Osteocyte (in vitro differentiated cells): ENCODE data around the gene LGALS16. TPM values are rescaled to one million over a fixed set of nuclear protein-coding genes. Genes with fewer than 3 reads are reported as not detected.

Experiments
- DNase-seq: peaks from one replicate; pipeline ENCODE4 v3.0.0; 2021; ENCODE audit warnings: mixed read lengths; ENCODE audit not compliant: unreplicated experiment; ENCODE audit errors: extremely low spot score
- H3K27ac Mint-ChIP-seq: one replicate; pipeline ENCODE4 v1.8.0; 2021; ENCODE audit warnings: mild to moderate bottlenecking, mixed read lengths; ENCODE audit not compliant: unreplicated experiment
- H3K27me3 Mint-ChIP-seq: one replicate; pipeline ENCODE4 v1.8.0; 2021; ENCODE audit warnings: mixed read lengths; ENCODE audit not compliant: unreplicated experiment
- H3K36me3 Mint-ChIP-seq: one replicate; pipeline ENCODE4 v1.8.0; 2021; ENCODE audit warnings: mixed read lengths; ENCODE audit not compliant: unreplicated experiment
- H3K4me1 Mint-ChIP-seq: one replicate; pipeline ENCODE4 v1.8.0; 2021; ENCODE audit warnings: mixed read lengths; ENCODE audit not compliant: unreplicated experiment
- H3K4me3 Mint-ChIP-seq: one replicate; pipeline ENCODE4 v1.8.0; 2021; ENCODE audit warnings: mild to moderate bottlenecking, moderate library complexity, mixed read lengths; ENCODE audit not compliant: unreplicated experiment
- H3K9me3 Mint-ChIP-seq: one replicate; pipeline ENCODE4 v1.8.0; 2021; ENCODE audit warnings: mixed read lengths; ENCODE audit not compliant: unreplicated experiment
- long read RNA-seq: library from polyadenylated mRNA; unstranded; transcript quantifications from one replicate; pipeline ENCODE4 v2.0.0, GENCODE V29; 2021
- total RNA-seq: library from RNA; stranded (reverse); gene quantifications from 2 replicates; pipeline ENCODE4 v1.2.1, GENCODE V29; 2021
- TF ChIP-seq, protein P1 (sequence below): fragments of 200-600 bp; sonication (generic); IDR thresholded peaks from 2 replicates; pipeline ENCODE4 v1.5.0; 2021; ENCODE audit warnings: antibody characterized with exemption, mild to moderate bottlenecking, moderate library complexity

LGALS16 gene, protein sequence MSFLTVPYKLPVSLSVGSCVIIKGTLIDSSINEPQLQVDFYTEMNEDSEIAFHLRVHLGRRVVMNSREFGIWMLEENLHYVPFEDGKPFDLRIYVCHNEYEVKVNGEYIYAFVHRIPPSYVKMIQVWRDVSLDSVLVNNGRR
- not detected in 2 replicates for total RNA-seq
- long read RNA-seq = 0 reads

GRCh38 chr19:39655613-39656012 lies at the start of gene LGALS16:
LGALS16 (plus strand) TSS chr19:39655913; CDS start chr19:39655962, 49 bp downstream.
- H3K4me1 Mint-ChIP-seq = no peaks in the 10 kb centered on the region

GRCh38 chr19:39607021-39607420 lies 48.7 kb upstream of the LGALS16 start:
- H3K36me3 Mint-ChIP-seq = no peaks in the 10 kb centered on the region

More at GRCh38 chr19:39655613-39656012, at the start of gene LGALS16:
- H3K36me3 Mint-ChIP-seq = no peaks in the 10 kb centered on the region
- no peak within 1 kb of the TSS for H3K4me3 Mint-ChIP-seq
- H3K27me3 Mint-ChIP-seq = peaks cover 11% of the 10 kb centered on the region
- TF ChIP-seq, protein P1, sequence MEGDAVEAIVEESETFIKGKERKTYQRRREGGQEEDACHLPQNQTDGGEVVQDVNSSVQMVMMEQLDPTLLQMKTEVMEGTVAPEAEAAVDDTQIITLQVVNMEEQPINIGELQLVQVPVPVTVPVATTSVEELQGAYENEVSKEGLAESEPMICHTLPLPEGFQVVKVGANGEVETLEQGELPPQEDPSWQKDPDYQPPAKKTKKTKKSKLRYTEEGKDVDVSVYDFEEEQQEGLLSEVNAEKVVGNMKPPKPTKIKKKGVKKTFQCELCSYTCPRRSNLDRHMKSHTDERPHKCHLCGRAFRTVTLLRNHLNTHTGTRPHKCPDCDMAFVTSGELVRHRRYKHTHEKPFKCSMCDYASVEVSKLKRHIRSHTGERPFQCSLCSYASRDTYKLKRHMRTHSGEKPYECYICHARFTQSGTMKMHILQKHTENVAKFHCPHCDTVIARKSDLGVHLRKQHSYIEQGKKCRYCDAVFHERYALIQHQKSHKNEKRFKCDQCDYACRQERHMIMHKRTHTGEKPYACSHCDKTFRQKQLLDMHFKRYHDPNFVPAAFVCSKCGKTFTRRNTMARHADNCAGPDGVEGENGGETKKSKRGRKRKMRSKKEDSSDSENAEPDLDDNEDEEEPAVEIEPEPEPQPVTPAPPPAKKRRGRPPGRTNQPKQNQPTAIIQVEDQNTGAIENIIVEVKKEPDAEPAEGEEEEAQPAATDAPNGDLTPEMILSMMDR = no peak
- no peaks in the 10 kb centered on the region for H3K9me3 Mint-ChIP-seq
- DNase-seq = no peak
- no peak within 1 kb of the TSS for H3K27ac Mint-ChIP-seq

DNA sequence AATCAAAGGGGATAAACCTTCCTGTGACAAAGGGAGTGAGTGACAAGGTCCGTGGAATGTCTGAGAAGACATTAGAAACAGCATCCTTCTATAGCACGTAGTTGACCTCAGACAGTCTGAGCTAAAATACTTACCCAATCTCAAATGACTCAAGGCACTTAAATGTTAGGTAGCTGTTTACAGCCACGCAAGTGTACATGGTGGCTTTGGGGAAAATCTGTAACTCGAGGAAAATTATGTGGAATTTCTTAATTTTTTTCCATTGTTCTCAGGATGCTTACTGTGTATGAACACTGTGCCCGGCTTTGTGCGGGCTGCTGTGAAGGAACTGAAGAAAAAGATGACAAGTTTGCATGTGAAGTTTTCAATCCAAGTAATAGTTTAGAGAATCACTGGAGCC lies 48.2 kb upstream of the LGALS16 start:
- Mint-ChIP-seq H3K4me3 (no peak overlapping the region), H3K9me3 (no peaks in the 10 kb centered on the region), H3K4me1 (no peaks in the 10 kb centered on the region), H3K27ac (no peak overlapping the region), H3K27me3 (no peaks in the 10 kb centered on the region), H3K36me3 (no peaks in the 10 kb centered on the region)
- TF ChIP-seq, protein P1 = no peak
- no peak for DNase-seq

More at GRCh38 chr19:39607021-39607420, 48.7 kb upstream of the LGALS16 start:
- H3K27ac Mint-ChIP-seq = no peak overlapping the region
- TF ChIP-seq, protein P1 = no peak
- H3K9me3 Mint-ChIP-seq = no peaks in the 10 kb centered on the region
- no peak overlapping the region for H3K4me3 Mint-ChIP-seq
- H3K4me1 Mint-ChIP-seq = no peaks in the 10 kb centered on the region
- no peak for DNase-seq
- H3K27me3 Mint-ChIP-seq = no peaks in the 10 kb centered on the region

- no peak overlapping the region for H3K4me3 Mint-ChIP-seq
- TF ChIP-seq, protein P1 = no peak
- no peak overlapping the region for H3K27ac Mint-ChIP-seq
- H3K27me3 Mint-ChIP-seq = no peaks in the 10 kb centered on the region
- no peak for DNase-seq
- H3K4me1 Mint-ChIP-seq = no peaks in the 10 kb centered on the region
- peaks cover 5% of the 10 kb centered on the region for H3K9me3 Mint-ChIP-seq
- H3K36me3 Mint-ChIP-seq = no peaks in the 10 kb centered on the region
Measured at GRCh38 chr19:39613597-39613996, 42.1 kb upstream of the LGALS16 start.

GRCh38 chr19:39617745-39618144 lies 38.0 kb upstream of the LGALS16 start:
- H3K4me3 Mint-ChIP-seq = no peak overlapping the region
- no peak overlapping the region for H3K27ac Mint-ChIP-seq
- H3K9me3 Mint-ChIP-seq = peaks cover 5% of the 10 kb centered on the region
- H3K27me3 Mint-ChIP-seq = peaks cover 29% of the 10 kb centered on the region
- DNase-seq = no peak
- no peaks in the 10 kb centered on the region for H3K36me3 Mint-ChIP-seq
- no peaks in the 10 kb centered on the region for H3K4me1 Mint-ChIP-seq
- TF ChIP-seq, protein P1 = no peak
